ENCODE measurements around the gene PRICKLE2.

Gene PRICKLE2

DNA sequence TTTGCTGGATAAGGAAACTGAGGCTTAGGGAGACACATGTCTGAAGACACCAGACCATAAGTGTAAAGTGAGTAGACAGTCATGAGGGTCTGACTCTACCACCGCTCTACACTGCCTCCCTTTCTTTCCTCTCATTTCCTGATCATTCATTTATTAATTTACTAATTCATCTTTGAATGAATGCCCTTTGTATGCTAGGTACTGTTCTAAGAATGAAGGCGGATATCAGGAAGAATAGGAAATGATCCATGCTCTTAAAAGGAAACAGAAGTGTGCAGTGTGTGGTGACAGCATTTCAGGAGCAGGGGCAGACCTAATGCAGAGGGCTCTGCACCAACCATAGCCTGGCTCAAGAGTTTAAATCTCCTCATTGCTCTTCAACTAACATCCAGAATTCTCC is 170.2 kb downstream of the PRICKLE2 start:
- H3K36me3 ChIP-seq (ENCODE audit: insufficient read depth, low read length) = no peaks in the 10 kb centered on the region
- H3K4me2 ChIP-seq (ENCODE audit: low read length) = no peak overlapping the region
- no peak overlapping the region for H2AFZ ChIP-seq (ENCODE audit: low read length)
- H4K20me1 ChIP-seq (ENCODE audit: insufficient read depth, low read length) = no peaks in the 10 kb centered on the region
- H3K79me2 ChIP-seq (ENCODE audit: insufficient read depth, low read length) = no peaks in the 10 kb centered on the region
- no peak for TF ChIP-seq EZH2 (IDR thresholded peaks at IDR 0.05; ENCODE audit: borderline replicate concordance, low read length)
- TF ChIP-seq, protein P1, sequence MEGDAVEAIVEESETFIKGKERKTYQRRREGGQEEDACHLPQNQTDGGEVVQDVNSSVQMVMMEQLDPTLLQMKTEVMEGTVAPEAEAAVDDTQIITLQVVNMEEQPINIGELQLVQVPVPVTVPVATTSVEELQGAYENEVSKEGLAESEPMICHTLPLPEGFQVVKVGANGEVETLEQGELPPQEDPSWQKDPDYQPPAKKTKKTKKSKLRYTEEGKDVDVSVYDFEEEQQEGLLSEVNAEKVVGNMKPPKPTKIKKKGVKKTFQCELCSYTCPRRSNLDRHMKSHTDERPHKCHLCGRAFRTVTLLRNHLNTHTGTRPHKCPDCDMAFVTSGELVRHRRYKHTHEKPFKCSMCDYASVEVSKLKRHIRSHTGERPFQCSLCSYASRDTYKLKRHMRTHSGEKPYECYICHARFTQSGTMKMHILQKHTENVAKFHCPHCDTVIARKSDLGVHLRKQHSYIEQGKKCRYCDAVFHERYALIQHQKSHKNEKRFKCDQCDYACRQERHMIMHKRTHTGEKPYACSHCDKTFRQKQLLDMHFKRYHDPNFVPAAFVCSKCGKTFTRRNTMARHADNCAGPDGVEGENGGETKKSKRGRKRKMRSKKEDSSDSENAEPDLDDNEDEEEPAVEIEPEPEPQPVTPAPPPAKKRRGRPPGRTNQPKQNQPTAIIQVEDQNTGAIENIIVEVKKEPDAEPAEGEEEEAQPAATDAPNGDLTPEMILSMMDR (IDR thresholded peaks at IDR 0.05; ENCODE audit: low read length) = no peak
- no peaks in the 10 kb centered on the region for H3K9me2 ChIP-seq (ENCODE audit: low read depth, low read length)
- no peak overlapping the region for H3K4me3 ChIP-seq (ENCODE audit: low read depth, low read length, poor library complexity, severe bottlenecking)
- no peaks in the 10 kb centered on the region for H3K27me3 ChIP-seq (ENCODE audit: insufficient read depth, low read length)
- no peak overlapping the region for H3K27ac ChIP-seq (ENCODE audit: low read depth, low read length, poor library complexity, severe bottlenecking)
- H3K9me3 ChIP-seq (ENCODE audit: low read length) = no peaks in the 10 kb centered on the region
- H3F3A ChIP-seq (ENCODE audit: insufficient read depth, low read length) = no peaks in the 10 kb centered on the region
- no peak overlapping the region for H3K9ac ChIP-seq (ENCODE audit: low read length)
- H3K4me1 ChIP-seq (ENCODE audit: insufficient read depth, low read length, severe bottlenecking) = no peaks in the 10 kb centered on the region

DNA sequence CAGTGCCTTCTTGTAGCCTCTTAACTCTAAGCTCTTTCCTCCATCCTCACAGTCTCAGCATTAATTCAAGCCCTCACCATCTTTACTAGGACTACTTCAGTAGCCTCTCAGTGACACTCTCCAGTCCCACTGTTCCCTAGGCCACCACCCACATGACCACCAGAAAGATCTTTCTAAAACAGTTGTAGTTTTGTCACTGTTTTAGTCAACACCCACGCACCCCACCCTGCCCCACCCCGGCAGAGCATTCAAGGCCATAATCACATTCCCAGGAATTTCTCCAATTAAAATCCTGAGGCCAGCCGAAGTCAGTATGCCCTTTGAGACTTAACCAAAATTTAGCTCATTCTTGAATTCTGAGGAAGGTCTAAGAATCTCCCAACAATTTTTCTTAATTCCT is 170.8 kb downstream of the PRICKLE2 start:
- H3K4me1 ChIP-seq (ENCODE audit: insufficient read depth, low read length, severe bottlenecking) = no peaks in the 10 kb centered on the region
- no peaks in the 10 kb centered on the region for H3K79me2 ChIP-seq (ENCODE audit: insufficient read depth, low read length)
- no peaks in the 10 kb centered on the region for H3K9me3 ChIP-seq (ENCODE audit: low read length)
- no peaks in the 10 kb centered on the region for H3K36me3 ChIP-seq (ENCODE audit: insufficient read depth, low read length)
- no peak for TF ChIP-seq EZH2 (IDR thresholded peaks at IDR 0.05; ENCODE audit: borderline replicate concordance, low read length)
- TF ChIP-seq, protein P1 (IDR thresholded peaks at IDR 0.05; ENCODE audit: low read length) = no peak
- no peaks in the 10 kb centered on the region for H3F3A ChIP-seq (ENCODE audit: insufficient read depth, low read length)
- no peak overlapping the region for H2AFZ ChIP-seq (ENCODE audit: low read length)
- no peak overlapping the region for H3K27ac ChIP-seq (ENCODE audit: low read depth, low read length, poor library complexity, severe bottlenecking)
- H3K27me3 ChIP-seq (ENCODE audit: insufficient read depth, low read length) = 0 out of 2 replicates have a peak, but pooled peaks cover 4% of the 10 kb centered on the region
- no peak overlapping the region for H3K9ac ChIP-seq (ENCODE audit: low read length)
- no peaks in the 10 kb centered on the region for H4K20me1 ChIP-seq (ENCODE audit: insufficient read depth, low read length)
- no peaks in the 10 kb centered on the region for H3K9me2 ChIP-seq (ENCODE audit: low read depth, low read length)
- H3K4me2 ChIP-seq (ENCODE audit: low read length) = no peak overlapping the region
- no peak overlapping the region for H3K4me3 ChIP-seq (ENCODE audit: low read depth, low read length, poor library complexity, severe bottlenecking)

DNA sequence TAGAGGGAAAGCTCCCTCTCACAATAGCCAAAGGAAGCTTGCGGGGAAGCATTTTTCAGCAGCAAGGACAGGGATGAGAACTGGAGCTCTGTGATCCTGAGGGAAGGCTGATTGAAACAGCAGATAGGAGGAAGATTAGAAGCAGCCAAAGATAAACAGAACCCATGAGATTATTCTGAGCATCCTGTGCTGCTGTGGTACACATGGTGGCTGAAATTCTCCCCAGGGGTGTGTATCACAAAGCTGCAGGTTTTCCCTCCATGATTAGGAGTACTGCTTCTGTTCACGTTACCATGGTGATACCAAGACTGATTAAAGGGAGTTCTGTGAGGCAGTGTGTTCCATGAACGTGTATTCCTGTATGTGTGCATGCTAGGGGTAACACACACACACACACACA is 171.7 kb downstream of the PRICKLE2 start:
- Histone ChIP-seq H3K27me3 (ENCODE audit: insufficient read depth, low read length) (0 out of 2 replicates have a peak, but pooled peaks cover 4% of the 10 kb centered on the region), H3K9me2 (ENCODE audit: low read depth, low read length) (no peaks in the 10 kb centered on the region), H2AFZ (ENCODE audit: low read length) (no peak overlapping the region), H3K4me3 (ENCODE audit: low read depth, low read length, poor library complexity, severe bottlenecking) (no peak overlapping the region), H3K79me2 (ENCODE audit: insufficient read depth, low read length) (no peaks in the 10 kb centered on the region), H3K9ac (ENCODE audit: low read length) (no peak overlapping the region), H3K4me1 (ENCODE audit: insufficient read depth, low read length, severe bottlenecking) (no peaks in the 10 kb centered on the region), H3K9me3 (ENCODE audit: low read length) (no peaks in the 10 kb centered on the region), H3K4me2 (ENCODE audit: low read length) (no peak overlapping the region), H3K36me3 (ENCODE audit: insufficient read depth, low read length) (no peaks in the 10 kb centered on the region), H4K20me1 (ENCODE audit: insufficient read depth, low read length) (no peaks in the 10 kb centered on the region), H3F3A (ENCODE audit: insufficient read depth, low read length) (no peaks in the 10 kb centered on the region), H3K27ac (ENCODE audit: low read depth, low read length, poor library complexity, severe bottlenecking) (no peak overlapping the region)
- TF ChIP-seq EZH2 (IDR thresholded peaks at IDR 0.05; ENCODE audit: borderline replicate concordance, low read length) = no peak
- TF ChIP-seq, protein P1 (IDR thresholded peaks at IDR 0.05; ENCODE audit: low read length) = no peak
